PC-9 (cell line): ENCODE measurements around the gene TMBIM4. TPM values are rescaled to one million over a fixed set of nuclear protein-coding genes. Genes with fewer than 3 reads are reported as not detected.
A peak's percentile ranks its signal among the peaks of the same experiment; 100 is the strongest.

Experiments
- BruUV-seq: library from RNA; stranded (reverse); fragments of 400-500 nt; replicated peaks from 2 replicates; lab custom pipeline; 2021; lab: Mats Ljungman, UMichigan
- CTCF ChIA-PET: fragments of 300-600 bp; sonication (Branson Sonifier 250); formaldehyde crosslinking; loops from one replicate; lab custom pipeline; 2022; ENCODE audit warnings: antibody characterized with exemption; lab: Charles Lee
- POLR2A ChIA-PET: fragments of 300-600 bp; sonication (Branson Sonifier 250); formaldehyde crosslinking; loops from one replicate; lab custom pipeline; 2022; ENCODE audit warnings: antibody characterized with exemption; ENCODE audit not compliant: unreplicated experiment; lab: Charles Lee
- DNase-seq, 2 experiments: peaks; one replicate each; pipeline versions ENCODE4 v3.0.0 to v3.0.0-alpha.2; 2015 to 2022; ENCODE audit warnings: mixed read lengths in 1 of 2
- H2AFZ ChIP-seq: fragments of 200-600 bp; sonication (generic); 2 replicates; pipeline ENCODE4 v1.8.1; 2017; ENCODE audit warnings: antibody characterized with exemption
- H3F3A ChIP-seq: fragments of 200-600 bp; sonication (generic); 2 replicates; pipeline ENCODE4 v1.8.1; 2017; ENCODE audit warnings: antibody characterized with exemption, mild to moderate bottlenecking, low read depth; ENCODE audit not compliant: insufficient read depth
- H3K27ac ChIP-seq: fragments of 200-600 bp; sonication (generic); 2 replicates; pipeline ENCODE4 v1.6.1; 2016; ENCODE audit warnings: mixed run types
- H3K27me3 ChIP-seq: fragments of 200-600 bp; sonication (generic); 2 replicates; pipeline ENCODE4 v1.6.1; 2016; ENCODE audit warnings: low read depth, mixed run types; ENCODE audit not compliant: insufficient read depth
- H3K36me3 ChIP-seq: fragments of 200-600 bp; sonication (generic); 2 replicates; pipeline ENCODE4 v1.6.1; 2016; ENCODE audit warnings: low read depth, mixed run types
- H3K4me1 ChIP-seq: fragments of 200-600 bp; sonication (generic); replicated peaks from 2 replicates; pipeline ENCODE4 v1.6.1; 2016; ENCODE audit warnings: mixed run types; ENCODE audit not compliant: insufficient read depth
- H3K4me2 ChIP-seq: fragments of 200-600 bp; sonication (generic); 2 replicates; pipeline ENCODE4 v1.6.1; 2017; ENCODE audit warnings: mixed run types
- H3K4me3 ChIP-seq: fragments of 200-600 bp; sonication (generic); 2 replicates; pipeline ENCODE4 v1.6.1; 2016; ENCODE audit warnings: mixed run types
- H3K79me2 ChIP-seq: fragments of 200-600 bp; sonication (generic); 2 replicates; pipeline ENCODE4 v1.6.1; 2017; ENCODE audit warnings: low read depth, mixed run types
- H3K9me2 ChIP-seq: fragments of 200-600 bp; sonication (generic); 2 replicates; pipeline ENCODE4 v1.8.1; 2017; ENCODE audit warnings: mild to moderate bottlenecking; ENCODE audit not compliant: insufficient read depth
- H3K9me3 ChIP-seq: fragments of 200-600 bp; sonication (generic); 2 replicates; pipeline ENCODE4 v1.8.1; 2016; ENCODE audit warnings: low read depth; ENCODE audit not compliant: insufficient read depth
- H4K20me1 ChIP-seq: fragments of 200-600 bp; sonication (generic); 2 replicates; pipeline ENCODE4 v1.8.1; 2017; ENCODE audit not compliant: insufficient read depth
- CTCF ChIP-seq: fragments of 200-600 bp; sonication (generic); conservative IDR thresholded peaks from 2 replicates; pipeline ENCODE4 v1.6.1; 2017; ENCODE audit warnings: mixed run types, antibody characterized with exemption, mild to moderate bottlenecking, moderate library complexity
- EZH2 ChIP-seq: fragments of 200-600 bp; sonication (generic); IDR thresholded peaks from 2 replicates; pipeline ENCODE4 v1.8.0; 2017; ENCODE audit warnings: antibody characterized with exemption, low read depth
- intact Hi-C: fragments of 100-400 bp; cut with micrococcal nuclease; formaldehyde crosslinking; loops from one replicate; pipeline ENCODE4 v1.10.0; 2022; ENCODE audit not compliant: unreplicated experiment
- total RNA-seq: library from RNA; stranded (reverse); gene quantifications from 2 replicates; pipeline ENCODE4 v1.2.3, GENCODE V29; 2021

Gene TMBIM4
- total RNA-seq, 1 experiment from 2014 or later, result 49.8 TPM

- no peaks in the 10 kb centered on the region for H3K4me1 ChIP-seq
- no peaks in the 10 kb centered on the region for H3K9me3 ChIP-seq
- H3K4me3 ChIP-seq, result no peak overlapping the region
- intact Hi-C loops, result loop anchor here (5.0 kb wide), 1 partner anchor 552 kb away; no protein-coding TSS in a partner anchor
- BruUV-seq, result no TSS peak
- CTCF ChIA-PET, result no interaction called here
- H3K27ac ChIP-seq, result no peak overlapping the region
- no peaks in the 10 kb centered on the region for H3K36me3 ChIP-seq
- no peak for DNase-seq
- H3F3A ChIP-seq, result no peaks in the 10 kb centered on the region; the same call in 1 of the 2 replicates
- H2AFZ ChIP-seq, result no peak overlapping the region
- POLR2A ChIA-PET, result no interaction called here
- no peaks in the 10 kb centered on the region for H3K9me2 ChIP-seq
- no peak overlapping the region for H3K4me2 ChIP-seq
- H3K79me2 ChIP-seq, result no peaks in the 10 kb centered on the region
- no peak for TF ChIP-seq CTCF
- TF ChIP-seq EZH2, result no peak
- H4K20me1 ChIP-seq, result no peaks in the 10 kb centered on the region
- H3K27me3 ChIP-seq, result no peaks in the 10 kb centered on the region
Measured at GRCh38 chr12:66109056-66109455, 60.7 kb downstream of the TMBIM4 start.

- no peaks in the 10 kb centered on the region for H3K9me2 ChIP-seq
- TF ChIP-seq EZH2 (no peak), CTCF (no peak)
- no peaks in the 10 kb centered on the region for H3K4me1 ChIP-seq
- no peaks in the 10 kb centered on the region for H4K20me1 ChIP-seq
- H3K36me3 ChIP-seq, result no peaks in the 10 kb centered on the region
- no peak overlapping the region for H3K4me3 ChIP-seq
- DNase-seq, result no peak
- POLR2A ChIA-PET, result no interaction called here
- H3F3A ChIP-seq, result no peaks in the 10 kb centered on the region; the same call in 1 of the 2 replicates
- no peaks in the 10 kb centered on the region for H3K27me3 ChIP-seq
- no peaks in the 10 kb centered on the region for H3K79me2 ChIP-seq
- H2AFZ ChIP-seq, result no peak overlapping the region
- H3K4me2 ChIP-seq, result no peak overlapping the region
- CTCF ChIA-PET, result interaction anchor here (0.8 kb wide), 1 partner anchor 796 kb away, joined by 3 read pairs; no protein-coding TSS in a partner anchor
- no peaks in the 10 kb centered on the region for H3K9me3 ChIP-seq
- no peak overlapping the region for H3K27ac ChIP-seq
- intact Hi-C loops, result loop anchor here (5.0 kb wide), 1 partner anchor 551 kb away; no protein-coding TSS in a partner anchor
- BruUV-seq, result no TSS peak
Measured at GRCh38 chr12:66108386-66108785, 61.4 kb downstream of the TMBIM4 start.

GRCh38 chr12:66107451-66107915 is 62.3 kb downstream of the TMBIM4 start:
- Histone ChIP-seq H3F3A (no peaks in the 10 kb centered on the region; the same call in 1 of the 2 replicates), H3K4me2 (peak overlapping the region; percentile 35; the same call in 1 of the 2 replicates), H2AFZ (peak overlapping the region; percentile 58; the same call in 1 of the 2 replicates), H3K36me3 (no peaks in the 10 kb centered on the region), H3K4me3 (no peak overlapping the region), H4K20me1 (no peaks in the 10 kb centered on the region), H3K27me3 (no peaks in the 10 kb centered on the region), H3K79me2 (no peaks in the 10 kb centered on the region), H3K27ac (no peak overlapping the region), H3K9me2 (no peaks in the 10 kb centered on the region), H3K4me1 (no peaks in the 10 kb centered on the region), H3K9me3 (no peaks in the 10 kb centered on the region)
- CTCF ChIA-PET, result interaction anchor here (0.8 kb wide), 2 partner anchors 794 to 796 kb away, joined by 3 to 4 read pairs; no protein-coding TSS in a partner anchor
- intact Hi-C loops, result loop anchor here (1.0 to 5.0 kb wide), 2 partner anchors 550 to 801 kb away; no protein-coding TSS in a partner anchor
- DNase-seq, result peak; percentile 52 to 77
- TF ChIP-seq CTCF (peak; percentile 87), EZH2 (no peak)
- BruUV-seq, result no TSS peak
- POLR2A ChIA-PET, result no interaction called here
